Testis (tissue), 3 donors: Measurements from ENCODE around the gene LRP1B. TPM values are rescaled to one million over a fixed set of nuclear protein-coding genes. Genes with fewer than 3 reads are reported as not detected.

Experiments used
- DNase-seq: peaks from one replicate; pipeline ENCODE4 v3.0.0-alpha.2; 2019
- H3K27ac ChIP-seq, 2 donors: fragments of 200-600 bp; sonication (generic); one replicate each; pipeline ENCODE4 v1.5.1; 2019
- H3K27me3 ChIP-seq: fragments of 200-600 bp; sonication (generic); one replicate; pipeline ENCODE4 v1.5.1; 2019
- H3K36me3 ChIP-seq: fragments of 200-600 bp; sonication (generic); one replicate; pipeline ENCODE4 v1.5.1; 2017; ENCODE audit warnings: low read depth; ENCODE audit errors: missing control alignments
- H3K4me1 ChIP-seq: fragments of 200-600 bp; sonication (generic); one replicate; pipeline ENCODE4 v1.5.1; 2019
- H3K4me3 ChIP-seq, 2 donors: fragments of 200-600 bp; sonication (generic); one replicate each; pipeline ENCODE4 v1.5.1; 2017 to 2019
- H3K9me3 ChIP-seq: fragments of 200-600 bp; sonication (generic); one replicate; pipeline ENCODE4 v1.5.1; 2017
- CTCF ChIP-seq, 3 experiments: fragments of 450-650 bp in 2 of 3; fragments of 200-600 bp in 1 of 3; sonication (generic) in 1 of 3; IDR thresholded peaks; one replicate each; pipeline ENCODE4 v1.5.1; 2016 to 2019; ENCODE audit warnings: antibody characterized with exemption in 3 of 3, mild to moderate bottlenecking in 2 of 3, moderate library complexity in 1 of 3
- POLR2A ChIP-seq: fragments of 450-650 bp; IDR thresholded peaks from one replicate; pipeline ENCODE4 v1.6.1; 2017; ENCODE audit warnings: antibody characterized with exemption, mild to moderate bottlenecking, moderate library complexity
- WGBS, 2 donors: methylation state at CpG; one replicate each; pipeline ENCODE4 v1.1.5; 2018; 5-methylcytosine and 5-hydroxymethylcytosine counted together
- intact Hi-C: fragments of 100-400 bp; cut with DNase I; formaldehyde crosslinking; loops from one replicate; pipeline ENCODE4 v1.15.1; 2023; ENCODE audit warnings: low total_unique reads
- polyA plus RNA-seq: library from polyadenylated mRNA; stranded (reverse); fragments of 350-450 nt; fragmentation: Illumina TruSeq; extraction: RNeasy Lipid Tissue Mini Kit (QIAGEN cat#74804); gene quantifications from one replicate; pipeline ENCODE4 v1.2.3, GENCODE V29; 2014; ENCODE audit warnings: low read depth, low replicate concordance; ENCODE audit not compliant: insufficient read depth
- total RNA-seq, 2 donors: library from RNA; depleted of rRNA; stranded (reverse); fragments of >200 nt; gene quantifications; one replicate each; pipeline ENCODE4 v1.2.3, GENCODE V29; 2016

Gene LRP1B
- total and polyA plus RNA-seq, 3 donors from 2014 or later: 0.79 to 1.9 (median 0.84) TPM

GRCh38 chr2:141666191-141666590 lies 464.6 kb downstream of the LRP1B start:
- Histone ChIP-seq H3K4me1 (no peaks in the 10 kb centered on the region), H3K27ac (no peak overlapping the region), H3K27me3 (no peaks in the 10 kb centered on the region), H3K36me3 (no peaks in the 10 kb centered on the region), H3K4me3 (no peak overlapping the region), H3K9me3 (no peaks in the 10 kb centered on the region)
- DNase-seq: no peak
- intact Hi-C loops: no loop called here
- TF ChIP-seq CTCF (IDR thresholded peaks at IDR 0.05) (no peak), POLR2A (no peak)

- Histone ChIP-seq H3K4me1 (no peaks in the 10 kb centered on the region), H3K9me3 (no peaks in the 10 kb centered on the region), H3K27ac (no peak overlapping the region), H3K27me3 (no peaks in the 10 kb centered on the region), H3K4me3 (peak overlapping the region in 1 of 2 donors; percentile 4), H3K36me3 (no peaks in the 10 kb centered on the region)
- WGBS, 2 donors: 76 to 83% methylated on average over 2 to 8 of the region's 8 CpGs
- DNase-seq: no peak
- TF ChIP-seq POLR2A: no peak
- TF ChIP-seq CTCF (IDR thresholded peaks at IDR 0.05): no peak
- intact Hi-C loops: no loop called here
Measured at GRCh38 chr2:141660232-141660631, 470.6 kb downstream of the LRP1B start.

- intact Hi-C loops: no loop called here
- DNase-seq: no peak
- H3K27ac ChIP-seq: no peak overlapping the region
- H3K27me3 ChIP-seq: no peaks in the 10 kb centered on the region
- H3K4me3 ChIP-seq: no peak overlapping the region
- no peaks in the 10 kb centered on the region for H3K9me3 ChIP-seq
- WGBS, 2 donors: 60 to 77% methylated on average over 1 of the region's 1 CpG
- no peaks in the 10 kb centered on the region for H3K36me3 ChIP-seq
- TF ChIP-seq POLR2A (no peak), CTCF (IDR thresholded peaks at IDR 0.05) (no peak)
- no peaks in the 10 kb centered on the region for H3K4me1 ChIP-seq
Measured at GRCh38 chr2:141654311-141654710, 476.5 kb downstream of the LRP1B start.

GRCh38 chr2:141653184-141653583 lies 477.6 kb downstream of the LRP1B start:
- 93 to 100% methylated on average over 2 of the region's 2 CpGs for WGBS, 2 donors
- Histone ChIP-seq H3K27ac (no peak overlapping the region), H3K4me1 (no peaks in the 10 kb centered on the region), H3K36me3 (no peaks in the 10 kb centered on the region), H3K27me3 (no peaks in the 10 kb centered on the region), H3K4me3 (no peak overlapping the region), H3K9me3 (no peaks in the 10 kb centered on the region)
- TF ChIP-seq CTCF (IDR thresholded peaks at IDR 0.05) (no peak), POLR2A (no peak)
- DNase-seq: no peak
- intact Hi-C loops: no loop called here

- no peaks in the 10 kb centered on the region for H3K9me3 ChIP-seq
- H3K36me3 ChIP-seq: no peaks in the 10 kb centered on the region
- no peak for DNase-seq
- intact Hi-C loops: no loop called here
- no peaks in the 10 kb centered on the region for H3K27me3 ChIP-seq
- TF ChIP-seq POLR2A (no peak), CTCF (IDR thresholded peaks at IDR 0.05) (no peak)
- no peak overlapping the region for H3K4me3 ChIP-seq
- H3K27ac ChIP-seq: no peak overlapping the region
- H3K4me1 ChIP-seq: no peaks in the 10 kb centered on the region
Measured at GRCh38 chr2:141652308-141652707, 478.5 kb downstream of the LRP1B start.
